GM10847 (cell line): ENCODE data around the gene IL12B.

ENCODE experiments used
- POLR2A ChIP-seq: IDR thresholded peaks from 2 replicates; pipeline ENCODE4 v1.6.1; 2011; ENCODE audit not compliant: insufficient read length; ENCODE audit errors: extremely low read depth

IL12B gene

GRCh38 chr5:159309689-159310433 is 20.4 kb downstream of the IL12B start:
- TF ChIP-seq POLR2A = no peak

- no peak for TF ChIP-seq POLR2A
Measured at GRCh38 chr5:159304961-159305595, 25.2 kb downstream of the IL12B start.

- no peak for TF ChIP-seq POLR2A
Measured at GRCh38 chr5:159303286-159303685, 27.0 kb downstream of the IL12B start.

GRCh38 chr5:159301466-159301865 is 28.8 kb downstream of the IL12B start:
- no peak for TF ChIP-seq POLR2A

- TF ChIP-seq POLR2A = no peak
Measured at GRCh38 chr5:159294921-159295320, 35.4 kb downstream of the IL12B start.

GRCh38 chr5:159290741-159291140 is 39.5 kb downstream of the IL12B start:
- no peak for TF ChIP-seq POLR2A

GRCh38 chr5:159286420-159287035 is 43.8 kb downstream of the IL12B start:
- TF ChIP-seq POLR2A = no peak

GRCh38 chr5:159274676-159275075 is 55.6 kb downstream of the IL12B start:
- TF ChIP-seq POLR2A = no peak

- no peak for TF ChIP-seq POLR2A
Measured at GRCh38 chr5:159273923-159274322, 56.4 kb downstream of the IL12B start.

GRCh38 chr5:159269723-159270122 is 60.6 kb downstream of the IL12B start:
- TF ChIP-seq POLR2A = no peak
